Measurements from ENCODE around the gene ITPKB. TPM values are rescaled to one million over a fixed set of nuclear protein-coding genes. Genes with fewer than 3 reads are reported as not detected.

ITPKB gene
- total RNA-seq, 1 donor from 2014 or later, result 1.6 TPM

- peaks cover 9% of the 10 kb centered on the region for H3K9me3 Mint-ChIP-seq
- no peaks in the 10 kb centered on the region for H3F3A ChIP-seq (ENCODE audit: low read depth)
Observed at GRCh38 chr1:226754097-226754496, 15.0 kb upstream of the ITPKB start.

GRCh38 chr1:226751703-226752102, 12.6 kb upstream of the ITPKB start:
- H4K20me1 ChIP-seq (ENCODE audit: low read depth), result no peaks in the 10 kb centered on the region
- no peaks in the 10 kb centered on the region for H3K36me3 ChIP-seq
- H3K4me1 ChIP-seq, result no peaks in the 10 kb centered on the region
- no peak overlapping the region for H3K4me2 ChIP-seq
- H3K9ac ChIP-seq, result no peak overlapping the region
- peaks cover 9% of the 10 kb centered on the region for H3K9me3 Mint-ChIP-seq
- H3K27me3 ChIP-seq, result no peaks in the 10 kb centered on the region
- H3K4me3 ChIP-seq, result no peak overlapping the region
- H3K9me3 ChIP-seq (ENCODE audit: low read depth), result no peaks in the 10 kb centered on the region
- H3K27ac ChIP-seq, result no peak overlapping the region
- no peaks in the 10 kb centered on the region for H3K36me3 Mint-ChIP-seq
- no peaks in the 10 kb centered on the region for H3F3A ChIP-seq (ENCODE audit: low read depth)
- TF ChIP-seq EZH2 (IDR thresholded peaks at IDR 0.05), result no peak
- TF ChIP-seq CTCF (IDR thresholded peaks at IDR 0.05), result no peak
- no peak for TF ChIP-seq EZH2phosphoT487 (IDR thresholded peaks at IDR 0.05)
- peaks cover 2% of the 10 kb centered on the region for H3K27me3 Mint-ChIP-seq (ENCODE audit: insufficient read depth, low read depth)
- no peak overlapping the region for H3K27ac Mint-ChIP-seq
- H3K4me3 Mint-ChIP-seq, result no peak overlapping the region
- DNase-seq (ENCODE audit: low spot score), result no peak
- no peak overlapping the region for H2AFZ ChIP-seq (replicated peaks)
- H3K4me1 Mint-ChIP-seq, result peaks cover 10% of the 10 kb centered on the region
- H3K79me2 ChIP-seq (ENCODE audit: low read depth), result no peaks in the 10 kb centered on the region

More at GRCh38 chr1:226754097-226754496, 15.0 kb upstream of the ITPKB start:
- no peaks in the 10 kb centered on the region for H3K9me3 ChIP-seq (ENCODE audit: low read depth)
- Mint-ChIP-seq H3K27ac (peak overlapping the region; percentile 9), H3K36me3 (no peaks in the 10 kb centered on the region), H3K27me3 (ENCODE audit: insufficient read depth, low read depth) (no peaks in the 10 kb centered on the region), H3K4me3 (no peak overlapping the region), H3K4me1 (peaks cover 10% of the 10 kb centered on the region)
- no peak for DNase-seq (ENCODE audit: low spot score)
- no peaks in the 10 kb centered on the region for H3K79me2 ChIP-seq (ENCODE audit: low read depth)
- TF ChIP-seq EZH2 (IDR thresholded peaks at IDR 0.05), result no peak
- no peak for TF ChIP-seq CTCF (IDR thresholded peaks at IDR 0.05)
- TF ChIP-seq EZH2phosphoT487 (IDR thresholded peaks at IDR 0.05), result no peak
- no peak overlapping the region for H3K4me3 ChIP-seq
- H3K9ac ChIP-seq, result no peak overlapping the region
- H4K20me1 ChIP-seq (ENCODE audit: low read depth), result no peaks in the 10 kb centered on the region
- no peak overlapping the region for H3K4me2 ChIP-seq
- H3K36me3 ChIP-seq, result no peaks in the 10 kb centered on the region
- H3K4me1 ChIP-seq, result no peaks in the 10 kb centered on the region
- no peaks in the 10 kb centered on the region for H3K27me3 ChIP-seq
- no peak overlapping the region for H2AFZ ChIP-seq (replicated peaks)
- no peak overlapping the region for H3K27ac ChIP-seq

- Histone ChIP-seq H3K4me2 (no peak overlapping the region), H3K27me3 (no peaks in the 10 kb centered on the region), H3K79me2 (ENCODE audit: low read depth) (no peaks in the 10 kb centered on the region), H3K9me3 (ENCODE audit: low read depth) (no peaks in the 10 kb centered on the region), H3K9ac (no peak overlapping the region), H3K4me3 (no peak overlapping the region), H4K20me1 (ENCODE audit: low read depth) (no peaks in the 10 kb centered on the region), H3K36me3 (no peaks in the 10 kb centered on the region), H2AFZ (replicated peaks) (no peak overlapping the region), H3F3A (ENCODE audit: low read depth) (no peaks in the 10 kb centered on the region), H3K27ac (no peak overlapping the region), H3K4me1 (no peaks in the 10 kb centered on the region)
- Mint-ChIP-seq H3K27ac (no peak overlapping the region), H3K27me3 (ENCODE audit: insufficient read depth, low read depth) (peaks cover 2% of the 10 kb centered on the region), H3K36me3 (no peaks in the 10 kb centered on the region), H3K4me1 (peaks cover 10% of the 10 kb centered on the region), H3K9me3 (peaks cover 5% of the 10 kb centered on the region), H3K4me3 (no peak overlapping the region)
- DNase-seq (ENCODE audit: low spot score), result no peak
- TF ChIP-seq CTCF (IDR thresholded peaks at IDR 0.05), result no peak
Observed at GRCh38 chr1:226751214-226751613, 12.1 kb upstream of the ITPKB start.
